ENCODE measurements around the gene PNCK.

- TF ChIP-seq POLR2A (IDR thresholded peaks at IDR 0.05; ENCODE audit: low read depth, low read length) (no peak), POLR2AphosphoS5 (IDR thresholded peaks at IDR 0.05; ENCODE audit: low read depth, low read length) (no peak), TAF1 (IDR thresholded peaks at IDR 0.05; ENCODE audit: low read depth, low read length) (no peak), SPI1 (IDR thresholded peaks at IDR 0.05; ENCODE audit: low read depth, low read length) (no peak), PAX5 (IDR thresholded peaks at IDR 0.05; ENCODE audit: insufficient read depth, low read length, severe bottlenecking) (no peak), POU2F2 (IDR thresholded peaks at IDR 0.05; ENCODE audit: low read depth, low read length) (no peak)
Observed at GRCh38 chrX:153640045-153640686, 33.4 kb downstream of the PNCK start.
